Activated B cell treated with CpG ODN at 0.5 μM for 24 hours (primary cell): ENCODE measurements around the gene SPP1. TPM values are rescaled to one million over a fixed set of nuclear protein-coding genes. Genes with fewer than 3 reads are reported as not detected.
"Not testable (repeated sequence)": the region's sequence is repeated elsewhere in the genome, so short reads cannot be mapped to it uniquely, and the experiment has no call there.

Experiments
- ATAC-seq: fragments of 200-7000 bp; cut with Tn5 transposase; one replicate; pipeline ENCODE4 v1.10.0; 2021; ENCODE audit warnings: low read depth, mild to moderate bottlenecking, moderate library complexity
- CTCF ChIA-PET: fragments of 350-600 bp; sonication (Branson Sonifier 250); formaldehyde crosslinking; loops from one replicate; lab custom pipeline; 2021; ENCODE audit warnings: antibody characterized with exemption; lab: Charles Lee
- POLR2A ChIA-PET: fragments of 350-600 bp; sonication (Branson Sonifier 250); formaldehyde crosslinking; loops from one replicate; lab custom pipeline; 2021; ENCODE audit warnings: antibody characterized with exemption; lab: Charles Lee
- DNase-seq: peaks from one replicate; pipeline ENCODE4 v3.0.0; 2022
- H3K27ac Mint-ChIP-seq: one replicate; pipeline ENCODE4 v1.8.0; 2020; ENCODE audit warnings: mixed read lengths
- H3K27me3 Mint-ChIP-seq: one replicate; pipeline ENCODE4 v1.8.0; 2021; ENCODE audit warnings: mixed read lengths
- H3K36me3 Mint-ChIP-seq: one replicate; pipeline ENCODE4 v1.8.0; 2021; ENCODE audit warnings: low read depth, mixed read lengths
- H3K4me1 Mint-ChIP-seq: one replicate; pipeline ENCODE4 v1.8.0; 2021; ENCODE audit warnings: mixed read lengths
- H3K4me3 Mint-ChIP-seq: one replicate; pipeline ENCODE4 v1.8.0; 2020; ENCODE audit warnings: mild to moderate bottlenecking, mixed read lengths
- H3K9me3 Mint-ChIP-seq: one replicate; pipeline ENCODE4 v1.8.0; 2020; ENCODE audit warnings: mixed read lengths
- intact Hi-C: fragments of 100-400 bp; cut with micrococcal nuclease; formaldehyde crosslinking; loops from one replicate; pipeline ENCODE4 v1.15.1; 2024
- total RNA-seq: library from RNA; stranded (reverse); gene quantifications from 2 replicates; pipeline ENCODE4 v1.2.3, GENCODE V29; 2022
- TF ChIP-seq, protein P1 (sequence below): fragments of 200-600 bp; IDR thresholded peaks from one replicate; pipeline ENCODE4 v1.8.0; 2022; ENCODE audit warnings: antibody characterized with exemption, mild to moderate bottlenecking

Gene SPP1
- total RNA-seq, 1 donor from 2014 or later, result not detected

DNA sequence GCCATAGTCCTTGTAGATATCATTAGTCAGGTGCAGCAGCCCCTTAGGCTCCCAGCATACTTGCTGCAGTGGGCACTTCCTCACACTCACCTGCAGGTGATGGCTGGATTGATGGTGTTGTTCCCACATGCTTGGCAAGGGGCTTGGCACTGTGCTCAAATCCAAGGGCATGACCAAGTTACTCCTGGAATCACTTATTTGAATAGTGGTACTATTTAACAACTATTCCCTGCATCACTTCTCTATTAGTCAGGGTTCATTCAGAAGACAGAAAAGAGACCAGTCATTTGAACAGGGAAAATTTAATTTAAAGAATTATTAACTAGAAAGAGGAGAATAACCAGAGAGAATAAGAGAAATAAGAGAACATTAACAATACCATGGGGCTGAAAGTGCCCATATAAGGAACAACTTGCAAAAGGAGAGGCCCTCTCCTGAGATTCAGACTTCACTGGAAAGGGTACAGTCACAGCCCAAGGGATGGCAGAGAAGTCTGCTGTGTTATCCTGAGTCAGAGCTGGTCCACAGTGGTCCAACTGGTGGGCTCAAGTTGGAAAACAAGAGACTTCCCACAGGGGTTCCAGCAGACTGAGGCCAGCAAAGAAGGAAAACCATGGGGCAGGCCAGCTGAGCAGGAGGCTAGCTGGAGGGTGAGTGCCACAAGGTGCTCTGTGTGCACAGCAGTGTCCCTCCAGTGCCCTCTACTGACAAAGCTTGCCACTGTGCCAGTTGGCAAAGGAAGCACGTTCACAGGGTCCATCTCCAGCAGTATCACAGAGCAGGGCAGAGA, 9.8 kb downstream of the SPP1 start:
- TF ChIP-seq, protein P1, sequence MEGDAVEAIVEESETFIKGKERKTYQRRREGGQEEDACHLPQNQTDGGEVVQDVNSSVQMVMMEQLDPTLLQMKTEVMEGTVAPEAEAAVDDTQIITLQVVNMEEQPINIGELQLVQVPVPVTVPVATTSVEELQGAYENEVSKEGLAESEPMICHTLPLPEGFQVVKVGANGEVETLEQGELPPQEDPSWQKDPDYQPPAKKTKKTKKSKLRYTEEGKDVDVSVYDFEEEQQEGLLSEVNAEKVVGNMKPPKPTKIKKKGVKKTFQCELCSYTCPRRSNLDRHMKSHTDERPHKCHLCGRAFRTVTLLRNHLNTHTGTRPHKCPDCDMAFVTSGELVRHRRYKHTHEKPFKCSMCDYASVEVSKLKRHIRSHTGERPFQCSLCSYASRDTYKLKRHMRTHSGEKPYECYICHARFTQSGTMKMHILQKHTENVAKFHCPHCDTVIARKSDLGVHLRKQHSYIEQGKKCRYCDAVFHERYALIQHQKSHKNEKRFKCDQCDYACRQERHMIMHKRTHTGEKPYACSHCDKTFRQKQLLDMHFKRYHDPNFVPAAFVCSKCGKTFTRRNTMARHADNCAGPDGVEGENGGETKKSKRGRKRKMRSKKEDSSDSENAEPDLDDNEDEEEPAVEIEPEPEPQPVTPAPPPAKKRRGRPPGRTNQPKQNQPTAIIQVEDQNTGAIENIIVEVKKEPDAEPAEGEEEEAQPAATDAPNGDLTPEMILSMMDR, result no peak
- intact Hi-C loops, result no loop called here
- Mint-ChIP-seq H3K36me3 (no peaks in the 10 kb centered on the region), H3K27me3 (peaks cover 12% of the 10 kb centered on the region), H3K9me3 (no peaks in the 10 kb centered on the region), H3K27ac (no peak overlapping the region), H3K4me3 (no peak overlapping the region), H3K4me1 (no peaks in the 10 kb centered on the region)
- ChIA-PET CTCF (interaction anchor here (0.7 to 1.6 kb wide), 3 partner anchors 12 to 137 kb away, joined by 3 to 7 read pairs (median 5); no protein-coding TSS in a partner anchor), POLR2A (no interaction called here)
- DNase-seq, result no peak
- ATAC-seq, result peak; percentile 58

DNA sequence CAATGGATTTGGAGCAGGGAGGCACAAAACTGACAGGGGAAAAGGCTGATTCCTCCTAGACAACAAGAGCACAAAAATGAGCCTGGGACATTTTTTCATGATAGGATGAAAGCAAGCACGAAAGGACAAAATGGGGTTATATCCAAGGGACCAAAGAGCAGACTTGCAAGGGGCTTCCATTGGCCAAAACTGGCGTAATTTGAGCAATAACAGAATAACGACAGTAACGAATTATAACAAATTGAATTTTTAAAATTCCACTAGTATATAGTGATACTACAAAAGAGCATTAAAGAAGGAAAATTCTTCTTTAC, 10.3 kb downstream of the SPP1 start:
- TF ChIP-seq, protein P1, result no peak
- intact Hi-C loops, result no loop called here
- POLR2A ChIA-PET, result no interaction called here
- H3K27me3 Mint-ChIP-seq, result peaks cover 12% of the 10 kb centered on the region
- no peak overlapping the region for H3K27ac Mint-ChIP-seq
- H3K9me3 Mint-ChIP-seq, result no peaks in the 10 kb centered on the region
- H3K36me3 Mint-ChIP-seq, result no peaks in the 10 kb centered on the region
- CTCF ChIA-PET, result interaction anchor here (0.7 to 1.6 kb wide), 3 partner anchors 12 to 137 kb away, joined by 3 to 7 read pairs (median 5); no protein-coding TSS in a partner anchor
- DNase-seq (no peak), ATAC-seq (no peak)
- H3K4me1 Mint-ChIP-seq, result no peaks in the 10 kb centered on the region
- H3K4me3 Mint-ChIP-seq, result no peak overlapping the region

DNA sequence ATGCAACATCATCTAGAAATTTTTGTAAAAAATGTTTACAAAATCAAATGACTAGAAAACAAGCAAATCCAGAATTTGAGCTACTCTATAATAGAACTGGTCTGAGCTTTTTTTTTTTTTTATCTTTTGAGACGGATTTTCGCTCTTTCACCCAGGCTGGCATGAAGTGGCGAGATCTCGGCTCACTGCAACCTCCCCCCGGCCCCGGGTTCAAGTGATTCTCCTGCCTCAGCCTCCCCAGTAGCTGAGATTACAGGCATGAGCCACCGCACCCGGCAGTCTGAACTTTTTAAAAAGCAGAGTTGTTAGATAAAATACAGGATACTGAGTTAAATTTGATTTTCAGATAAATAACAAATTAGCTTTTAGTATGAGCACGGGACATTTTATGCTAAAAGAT, 11.0 kb downstream of the SPP1 start:
- POLR2A ChIA-PET, result no interaction called here
- CTCF ChIA-PET, result interaction anchor here (1.1 to 1.6 kb wide), 2 partner anchors 134 to 138 kb away, joined by 5 to 7 read pairs; no protein-coding TSS in a partner anchor
- TF ChIP-seq, protein P1, result no peak

DNA sequence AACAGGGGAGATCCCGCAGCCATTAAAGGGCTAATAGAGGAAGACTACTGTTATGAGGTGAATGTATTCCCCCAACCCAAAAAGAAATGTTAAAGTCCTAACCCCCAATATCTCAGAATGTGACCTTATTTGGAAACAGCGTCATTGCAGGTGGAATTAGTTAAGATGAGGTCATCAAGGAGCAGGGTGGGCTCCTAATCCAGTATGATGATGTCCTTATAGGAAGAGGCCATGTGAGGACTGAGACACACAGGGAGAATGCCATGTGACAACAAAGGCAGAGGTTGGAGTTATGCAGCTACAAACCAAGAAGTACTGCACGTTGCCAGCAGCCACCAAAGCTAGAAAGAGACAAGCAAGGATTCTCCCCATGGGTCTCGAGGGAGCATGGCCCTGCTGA, 14.3 kb downstream of the SPP1 start:
- TF ChIP-seq, protein P1, result no peak
- Mint-ChIP-seq H3K36me3 (no peaks in the 10 kb centered on the region), H3K27me3 (peaks cover 6% of the 10 kb centered on the region), H3K4me3 (no peak overlapping the region), H3K4me1 (no peaks in the 10 kb centered on the region), H3K9me3 (no peaks in the 10 kb centered on the region), H3K27ac (no peak overlapping the region)
- intact Hi-C loops, result no loop called here
- ChIA-PET POLR2A (no interaction called here), CTCF (no interaction called here)
- ATAC-seq (no peak), DNase-seq (no peak)

More for the DNA sequence above, 11.0 kb downstream of the SPP1 start:
- H3K4me3 Mint-ChIP-seq, result no peak overlapping the region
- peaks cover 11% of the 10 kb centered on the region for H3K27me3 Mint-ChIP-seq
- intact Hi-C loops, result no loop called here
- no peaks in the 10 kb centered on the region for H3K4me1 Mint-ChIP-seq
- H3K9me3 Mint-ChIP-seq, result no peaks in the 10 kb centered on the region
- no peak overlapping the region for H3K27ac Mint-ChIP-seq
- DNase-seq (no peak), ATAC-seq (no peak)
- no peaks in the 10 kb centered on the region for H3K36me3 Mint-ChIP-seq

DNA sequence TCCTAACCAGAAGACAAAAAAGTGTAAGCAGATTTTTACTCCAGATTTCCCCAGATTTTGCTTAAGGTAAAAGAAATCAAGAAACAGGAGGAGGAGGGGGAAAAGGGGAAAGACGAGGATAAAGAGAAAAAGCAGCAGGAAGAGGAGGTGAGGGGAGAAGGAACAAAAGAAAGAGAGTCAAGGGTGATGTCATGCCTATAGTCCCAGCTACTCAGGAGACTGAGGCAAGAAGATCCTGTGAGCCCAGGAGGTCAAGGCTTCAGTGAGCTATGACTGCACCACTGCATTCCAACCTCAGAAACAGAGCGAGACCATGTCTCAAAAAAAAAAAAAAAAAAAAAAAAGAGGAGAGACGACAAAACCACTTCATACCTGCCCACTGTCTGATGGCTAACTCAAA, 19.9 kb downstream of the SPP1 start:
- intact Hi-C loops, result no loop called here
- H3K27me3 Mint-ChIP-seq, result no peaks in the 10 kb centered on the region
- TF ChIP-seq, protein P1, result no peak
- H3K27ac Mint-ChIP-seq, result no peak overlapping the region
- DNase-seq, result no peak
- no peak overlapping the region for H3K4me3 Mint-ChIP-seq
- ChIA-PET POLR2A (no interaction called here), CTCF (no interaction called here)
- H3K4me1 Mint-ChIP-seq, result no peaks in the 10 kb centered on the region
- no peak for ATAC-seq
- no peaks in the 10 kb centered on the region for H3K9me3 Mint-ChIP-seq
- H3K36me3 Mint-ChIP-seq, result no peaks in the 10 kb centered on the region

DNA sequence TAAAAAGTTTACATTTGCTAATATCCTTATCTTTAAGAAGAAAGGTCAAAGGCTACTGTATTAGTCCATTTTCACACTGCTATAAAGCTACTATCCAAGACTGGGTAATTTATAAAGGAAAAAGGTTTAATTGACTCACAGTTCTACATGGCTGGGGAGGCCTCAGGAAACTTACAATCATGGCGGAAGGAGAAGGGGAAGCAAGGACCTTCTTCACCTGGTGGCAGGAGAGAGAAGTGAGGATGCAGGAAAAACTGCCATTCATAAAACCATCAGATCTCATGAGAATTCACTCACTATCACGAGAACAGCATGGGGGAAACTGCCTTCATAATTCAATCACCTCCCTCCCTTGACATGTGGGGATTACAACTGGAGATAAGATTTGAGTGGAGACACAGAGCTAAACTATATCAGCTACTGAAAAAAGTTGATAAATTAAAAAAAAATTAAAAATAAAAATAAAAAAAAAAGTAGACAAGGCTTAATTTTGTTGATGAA, 23.7 kb downstream of the SPP1 start:
- CTCF ChIA-PET, intact Hi-C loops, H3K27me3 Mint-ChIP-seq, DNase-seq, H3K9me3 Mint-ChIP-seq, H3K36me3 Mint-ChIP-seq, ATAC-seq, POLR2A ChIA-PET, H3K4me3 Mint-ChIP-seq, H3K27ac Mint-ChIP-seq, H3K4me1 Mint-ChIP-seq: not testable (repeated sequence)
